ELF-1 (cell line): ENCODE data around the gene BICDL1.

Experiments used
- DNase-seq: peaks from one replicate; pipeline ENCODE4 v3.0.0-alpha.2; 2016; ENCODE audit warnings: low read depth, low spot score

The BICDL1 gene

GRCh38 chr12:120055231-120056000 is 66.4 kb downstream of the BICDL1 start:
- DNase-seq = no peak

GRCh38 chr12:120056739-120057138 is 67.7 kb downstream of the BICDL1 start:
- DNase-seq = no peak

GRCh38 chr12:120060196-120060595 is 71.2 kb downstream of the BICDL1 start:
- DNase-seq = no peak

- DNase-seq = no peak
Observed at GRCh38 chr12:120060717-120061116, 71.7 kb downstream of the BICDL1 start.

GRCh38 chr12:120061575-120062214 is 72.7 kb downstream of the BICDL1 start:
- no peak for DNase-seq

DNA sequence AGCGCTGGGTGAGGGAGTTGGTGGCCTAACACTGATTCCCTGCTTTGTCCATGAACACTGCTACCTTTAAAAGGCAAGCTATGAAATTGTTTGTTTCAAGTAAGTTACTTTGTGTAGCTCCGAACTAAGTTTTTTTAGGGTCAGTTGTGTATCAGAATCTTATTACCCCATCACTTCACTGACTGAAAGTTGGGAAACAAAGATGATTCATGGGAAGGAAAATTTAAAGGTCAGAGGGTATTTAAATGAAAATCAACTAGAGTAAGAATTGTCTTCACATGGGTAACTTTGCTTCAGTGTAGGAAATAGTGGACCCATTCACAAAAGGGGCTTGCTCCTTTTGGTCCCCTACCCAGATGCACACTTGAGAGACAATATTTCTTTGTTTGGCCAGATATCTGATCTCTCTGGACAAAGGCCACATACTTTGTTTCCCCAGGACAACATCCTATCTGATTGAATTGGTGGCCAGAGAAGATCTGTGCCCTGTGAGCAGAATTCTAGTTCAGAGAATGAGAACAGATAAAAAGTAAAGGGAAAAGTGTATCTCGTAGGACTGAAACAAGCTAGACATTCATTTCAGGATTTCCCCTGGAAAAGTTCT is 74.0 kb downstream of the BICDL1 start:
- DNase-seq = no peak

DNA sequence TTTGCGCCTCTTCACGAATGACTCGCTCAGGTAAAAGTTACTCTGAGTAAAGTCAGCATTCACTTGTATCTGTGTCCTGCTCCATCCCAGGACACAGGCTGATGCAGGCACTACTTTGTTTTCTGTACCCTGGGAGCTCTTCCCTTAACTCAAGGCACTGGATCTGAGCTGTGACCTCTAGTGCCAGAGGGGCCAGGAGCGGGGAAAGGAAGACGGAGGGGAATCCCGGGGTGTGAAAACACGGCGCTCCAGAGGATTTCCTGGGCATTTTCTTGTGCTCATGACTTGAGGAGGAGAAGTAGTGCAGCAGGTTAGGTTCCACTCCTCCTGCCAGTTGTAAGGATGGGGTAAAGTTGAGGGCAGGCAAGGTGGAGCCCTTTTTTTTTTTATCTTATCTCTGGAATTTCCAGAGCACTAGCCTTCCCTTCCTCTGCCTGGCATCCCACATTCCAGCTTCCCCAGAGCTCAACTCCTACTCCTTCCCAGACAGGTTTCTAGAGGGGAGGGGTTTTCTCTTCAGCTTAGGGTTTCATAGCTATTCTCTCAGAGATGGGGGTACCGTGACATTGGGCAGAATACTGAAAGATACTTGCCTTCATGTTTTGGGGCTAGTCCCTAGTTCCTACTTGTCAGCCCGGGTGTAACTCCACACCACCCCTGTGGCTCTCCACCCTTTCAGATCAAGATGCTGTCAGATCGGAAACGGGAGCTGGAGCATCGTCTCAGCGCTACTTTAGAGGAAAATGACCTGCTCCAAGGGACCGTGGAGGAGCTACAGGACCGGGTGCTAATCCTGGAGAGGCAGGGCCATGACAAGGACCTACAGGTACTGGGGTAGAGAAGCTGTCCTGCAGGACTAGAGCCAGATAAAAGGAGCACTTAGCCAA is 75.3 kb downstream of the BICDL1 start:
- DNase-seq = peak; percentile 76

DNA sequence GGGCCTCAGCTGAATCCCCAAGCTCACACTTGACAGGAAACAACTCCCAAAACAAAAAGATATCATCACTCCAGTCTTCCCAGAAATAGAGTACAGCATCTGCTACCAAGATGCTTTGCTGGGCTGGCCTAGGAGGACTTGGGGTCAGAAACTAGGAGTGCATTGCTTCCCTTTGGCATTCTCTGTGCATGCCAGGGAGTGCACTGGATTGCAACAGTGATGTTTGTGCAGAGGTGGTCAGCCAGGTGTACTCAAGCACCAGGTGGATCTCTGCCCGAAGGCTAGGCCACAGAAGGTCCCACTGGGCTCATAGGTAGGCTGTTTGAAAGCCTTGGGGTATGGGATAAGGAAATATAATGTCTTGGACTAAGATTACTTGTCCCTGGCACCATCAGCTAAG is 76.4 kb downstream of the BICDL1 start:
- DNase-seq = no peak

GRCh38 chr12:120066341-120066740 is 77.3 kb downstream of the BICDL1 start:
- no peak for DNase-seq

DNA sequence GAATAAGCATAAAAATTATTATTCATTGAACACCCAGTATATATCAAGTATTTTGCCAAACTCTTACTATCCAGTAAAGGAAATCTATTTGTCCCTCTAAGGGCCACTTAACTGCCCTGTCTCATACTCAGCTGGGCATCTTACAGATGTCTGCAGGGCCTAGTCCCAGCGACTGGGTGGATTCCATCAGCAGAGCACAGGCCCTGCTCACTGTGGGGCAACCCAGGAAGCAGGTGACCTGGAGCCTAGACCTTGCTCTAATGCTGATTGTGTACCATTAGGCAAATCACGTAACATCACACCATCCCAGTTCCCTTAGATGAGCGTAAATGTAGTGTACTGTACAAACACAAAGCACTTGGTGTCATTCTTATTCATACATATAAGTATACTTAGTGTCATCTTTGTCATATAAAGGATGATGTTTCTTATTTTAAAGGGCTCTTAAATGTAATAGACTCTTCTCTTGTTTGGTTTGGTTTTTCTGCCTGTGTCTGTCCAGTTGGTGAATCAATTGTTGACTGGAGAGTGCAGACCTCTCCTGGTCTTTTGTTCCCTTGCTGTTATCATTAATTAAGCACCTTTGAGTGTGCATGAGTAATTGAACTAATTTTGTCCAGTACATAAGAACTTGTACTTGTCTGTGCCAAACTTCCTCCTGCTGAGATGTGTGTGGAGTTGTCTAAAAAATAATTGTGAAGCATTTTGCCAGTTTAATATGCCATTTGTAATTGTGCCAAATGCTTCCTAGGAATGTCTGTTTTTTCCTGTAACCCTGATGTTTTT is 78.2 kb downstream of the BICDL1 start:
- DNase-seq = no peak

DNA sequence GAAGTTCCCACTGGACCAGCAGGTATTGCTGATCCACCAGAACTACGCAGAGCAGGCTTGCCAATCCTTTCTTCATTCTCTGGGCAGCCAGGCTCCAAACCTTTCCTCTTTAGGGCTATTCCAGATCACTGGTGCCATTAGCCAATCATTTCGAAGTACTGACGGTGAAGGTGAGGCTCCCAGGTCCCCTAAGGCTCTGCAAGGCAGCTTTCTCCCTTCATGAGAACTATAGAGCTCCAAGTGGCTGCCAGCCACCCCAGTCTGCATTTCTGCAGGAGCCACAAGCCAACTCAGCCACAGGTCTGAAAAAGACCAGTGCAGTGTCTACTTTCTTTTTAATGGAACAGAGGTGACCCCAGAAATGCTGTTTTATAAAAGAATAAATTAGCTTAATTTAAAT is 78.9 kb downstream of the BICDL1 start:
- DNase-seq = no peak

- DNase-seq = no peak
Observed at GRCh38 chr12:120069278-120069677, 80.2 kb downstream of the BICDL1 start.

DNA sequence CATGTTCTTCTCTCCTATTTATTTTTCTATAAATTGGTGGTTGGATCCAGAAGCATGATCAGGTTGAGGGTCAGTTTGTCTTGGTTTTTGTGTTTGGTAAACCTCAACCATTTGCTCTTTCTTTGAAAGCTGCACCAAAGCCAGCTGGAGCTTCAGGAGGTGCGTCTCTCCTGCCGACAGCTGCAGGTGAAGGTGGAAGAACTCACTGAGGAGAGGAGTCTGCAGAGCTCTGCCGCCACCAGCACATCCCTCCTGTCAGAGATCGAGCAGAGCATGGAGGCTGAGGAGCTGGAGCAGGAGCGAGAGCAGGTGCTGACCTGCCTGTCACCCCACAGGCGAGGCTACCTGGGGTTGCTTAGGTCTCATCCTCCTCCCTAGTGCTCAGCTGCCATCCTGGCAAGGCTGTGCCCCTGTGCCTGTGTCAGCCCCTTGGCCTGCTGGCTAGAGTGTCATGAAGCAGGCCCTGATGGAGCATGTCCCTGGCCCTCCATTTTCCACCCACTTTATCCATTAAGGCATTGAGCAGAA is 82.5 kb downstream of the BICDL1 start:
- DNase-seq = no peak

- DNase-seq = no peak
Observed at GRCh38 chr12:120072472-120073249, 83.6 kb downstream of the BICDL1 start.

DNA sequence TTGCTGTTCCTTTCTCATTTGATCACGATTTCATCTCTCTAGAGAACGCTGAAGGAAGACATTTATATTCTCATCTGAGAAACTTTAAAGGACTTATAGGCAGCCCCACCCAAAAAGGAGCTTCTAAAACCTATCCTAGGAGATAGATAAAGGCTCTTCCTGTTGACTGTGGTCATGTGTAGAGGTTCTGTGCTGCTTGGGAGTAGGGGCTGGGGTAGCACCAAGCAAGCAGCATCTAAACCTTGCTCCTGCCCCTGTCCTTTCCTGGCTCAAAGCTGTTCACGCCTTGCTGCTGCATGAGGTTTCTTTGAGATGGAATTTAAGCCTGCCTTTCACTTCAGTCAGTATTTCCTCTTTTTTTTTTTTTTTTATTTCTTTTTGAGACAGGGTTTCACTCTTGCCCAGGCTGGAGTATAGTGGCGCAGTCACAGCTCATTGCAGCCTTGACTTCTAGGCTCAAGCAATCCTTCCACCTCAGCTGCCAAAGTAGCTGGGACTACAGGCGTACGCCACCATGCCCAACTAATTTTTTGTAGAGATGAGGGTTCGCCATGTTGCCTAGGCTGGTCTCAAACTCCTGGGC is 86.1 kb downstream of the BICDL1 start:
- no peak for DNase-seq

- no peak for DNase-seq
Observed at GRCh38 chr12:120076651-120077050, 87.6 kb downstream of the BICDL1 start.

DNA sequence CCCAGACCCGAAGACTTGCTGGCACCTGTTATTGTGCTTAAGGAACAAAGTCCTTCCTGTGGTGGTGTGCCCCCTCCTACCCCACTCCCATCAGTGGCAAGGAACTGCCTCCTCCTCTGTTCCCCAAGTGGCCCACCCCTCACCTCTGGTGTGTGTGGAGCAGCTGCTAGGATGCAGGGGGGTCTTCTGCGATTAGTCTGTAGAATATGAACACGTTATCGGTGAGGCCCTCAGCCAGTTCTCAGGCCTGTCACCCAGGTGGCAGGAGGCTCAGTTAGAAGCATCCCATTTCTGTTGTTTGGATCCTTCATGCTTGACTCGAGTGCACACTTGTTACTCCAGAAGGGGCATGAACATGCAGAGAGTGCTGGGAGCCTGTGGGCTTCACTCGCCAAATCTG is 88.2 kb downstream of the BICDL1 start:
- no peak for DNase-seq

GRCh38 chr12:120078868-120079267 is 89.8 kb downstream of the BICDL1 start:
- DNase-seq = peak; percentile 78
